ENCODE data around the gene INPP5A. TPM values are rescaled to one million over a fixed set of nuclear protein-coding genes. Genes with fewer than 3 reads are reported as not detected.

The INPP5A gene
- total RNA-seq, 1 donor from 2014 or later = 36.4 TPM

DNA sequence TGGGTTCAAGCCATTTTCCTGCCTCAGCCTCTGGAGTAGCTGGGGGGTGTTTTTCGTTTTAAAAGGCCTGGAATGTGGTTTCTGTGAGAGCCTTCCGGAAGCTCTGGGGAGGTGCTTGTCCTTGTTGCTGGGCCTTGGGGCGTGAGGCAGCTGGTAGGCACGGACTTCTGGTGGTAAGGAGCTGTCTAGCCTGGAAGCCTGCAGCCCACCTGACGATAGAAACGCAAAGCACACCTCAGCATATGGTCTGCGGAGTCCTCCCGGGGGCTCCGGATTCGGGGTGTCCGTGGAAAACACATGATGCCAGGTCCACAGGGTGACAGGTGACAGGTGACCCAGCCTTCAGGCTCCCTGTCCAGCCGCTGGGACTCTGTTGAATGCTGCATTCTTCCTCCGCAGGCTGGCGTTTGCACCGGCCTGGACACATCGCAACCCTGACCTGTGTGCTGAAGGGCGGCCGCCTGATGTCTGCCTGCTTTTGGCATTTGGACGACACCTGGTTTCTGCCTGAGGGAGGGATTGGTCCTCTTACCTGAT, 37.3 kb downstream of the INPP5A start:
- DNase-seq (ENCODE audit: extremely low spot score, unreplicated experiment) = no peak
- Mint-ChIP-seq H3K4me3 (ENCODE audit: unreplicated experiment) (peak overlapping the region; percentile 47), H3K4me1 (ENCODE audit: unreplicated experiment) (peaks cover 15% of the 10 kb centered on the region), H3K36me3 (ENCODE audit: unreplicated experiment) (no peaks in the 10 kb centered on the region), H3K27ac (ENCODE audit: unreplicated experiment) (no peak overlapping the region), H3K27me3 (ENCODE audit: unreplicated experiment) (no peaks in the 10 kb centered on the region), H3K9me3 (ENCODE audit: unreplicated experiment) (no peaks in the 10 kb centered on the region)
- TF ChIP-seq, protein P1, sequence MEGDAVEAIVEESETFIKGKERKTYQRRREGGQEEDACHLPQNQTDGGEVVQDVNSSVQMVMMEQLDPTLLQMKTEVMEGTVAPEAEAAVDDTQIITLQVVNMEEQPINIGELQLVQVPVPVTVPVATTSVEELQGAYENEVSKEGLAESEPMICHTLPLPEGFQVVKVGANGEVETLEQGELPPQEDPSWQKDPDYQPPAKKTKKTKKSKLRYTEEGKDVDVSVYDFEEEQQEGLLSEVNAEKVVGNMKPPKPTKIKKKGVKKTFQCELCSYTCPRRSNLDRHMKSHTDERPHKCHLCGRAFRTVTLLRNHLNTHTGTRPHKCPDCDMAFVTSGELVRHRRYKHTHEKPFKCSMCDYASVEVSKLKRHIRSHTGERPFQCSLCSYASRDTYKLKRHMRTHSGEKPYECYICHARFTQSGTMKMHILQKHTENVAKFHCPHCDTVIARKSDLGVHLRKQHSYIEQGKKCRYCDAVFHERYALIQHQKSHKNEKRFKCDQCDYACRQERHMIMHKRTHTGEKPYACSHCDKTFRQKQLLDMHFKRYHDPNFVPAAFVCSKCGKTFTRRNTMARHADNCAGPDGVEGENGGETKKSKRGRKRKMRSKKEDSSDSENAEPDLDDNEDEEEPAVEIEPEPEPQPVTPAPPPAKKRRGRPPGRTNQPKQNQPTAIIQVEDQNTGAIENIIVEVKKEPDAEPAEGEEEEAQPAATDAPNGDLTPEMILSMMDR (IDR thresholded peaks at IDR 0.05) = no peak

DNA sequence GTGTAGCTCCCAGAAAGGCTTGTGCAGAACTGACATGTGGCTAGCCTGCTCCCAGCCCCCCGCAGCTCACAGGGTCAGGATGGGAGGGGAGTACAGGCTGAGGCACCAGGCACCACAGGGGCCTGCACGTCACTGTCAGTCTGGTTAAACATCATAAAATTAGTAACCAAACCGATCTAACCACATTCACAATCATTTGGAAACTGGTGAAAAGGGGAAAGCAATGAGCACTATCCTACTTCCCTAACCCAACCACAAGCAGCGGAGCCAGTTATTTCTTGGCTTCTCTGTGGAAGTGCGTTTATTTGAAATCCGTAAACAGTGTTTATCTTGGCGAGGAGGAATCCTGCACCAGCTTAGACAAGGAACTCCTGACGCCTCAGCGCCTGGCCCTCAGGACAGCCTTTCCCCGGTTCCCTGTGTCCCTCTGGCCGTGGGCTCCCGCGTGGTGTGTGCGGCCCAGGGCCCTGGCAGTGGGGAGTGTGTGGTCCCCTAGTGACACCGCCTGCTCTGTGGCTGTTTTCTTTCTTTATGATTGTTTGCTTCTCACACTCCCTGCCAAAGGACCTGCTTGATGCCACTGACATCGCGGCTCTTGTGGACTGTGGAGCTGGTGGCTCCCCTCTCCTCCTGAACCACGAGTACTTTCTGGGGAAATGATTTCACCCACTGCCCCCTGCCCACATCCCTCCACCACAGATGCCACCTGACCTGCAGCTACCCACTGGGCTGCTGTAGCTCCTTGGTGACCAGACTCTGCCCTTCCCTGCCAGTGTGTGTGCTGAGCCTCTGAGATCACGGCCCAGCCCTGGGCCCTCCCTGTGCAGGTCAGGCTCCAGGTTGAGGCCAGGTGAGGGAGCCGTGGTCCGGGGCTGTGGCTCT, 38.0 kb downstream of the INPP5A start:
- DNase-seq (ENCODE audit: extremely low spot score, unreplicated experiment) = no peak
- no peak overlapping the region for H3K27ac Mint-ChIP-seq (ENCODE audit: unreplicated experiment)
- H3K4me1 Mint-ChIP-seq (ENCODE audit: unreplicated experiment) = peaks cover 11% of the 10 kb centered on the region
- H3K9me3 Mint-ChIP-seq (ENCODE audit: unreplicated experiment) = no peaks in the 10 kb centered on the region
- no peaks in the 10 kb centered on the region for H3K27me3 Mint-ChIP-seq (ENCODE audit: unreplicated experiment)
- H3K36me3 Mint-ChIP-seq (ENCODE audit: unreplicated experiment) = no peaks in the 10 kb centered on the region
- TF ChIP-seq, protein P1 (IDR thresholded peaks at IDR 0.05) = no peak
- peak overlapping the region; percentile 47 for H3K4me3 Mint-ChIP-seq (ENCODE audit: unreplicated experiment)

DNA sequence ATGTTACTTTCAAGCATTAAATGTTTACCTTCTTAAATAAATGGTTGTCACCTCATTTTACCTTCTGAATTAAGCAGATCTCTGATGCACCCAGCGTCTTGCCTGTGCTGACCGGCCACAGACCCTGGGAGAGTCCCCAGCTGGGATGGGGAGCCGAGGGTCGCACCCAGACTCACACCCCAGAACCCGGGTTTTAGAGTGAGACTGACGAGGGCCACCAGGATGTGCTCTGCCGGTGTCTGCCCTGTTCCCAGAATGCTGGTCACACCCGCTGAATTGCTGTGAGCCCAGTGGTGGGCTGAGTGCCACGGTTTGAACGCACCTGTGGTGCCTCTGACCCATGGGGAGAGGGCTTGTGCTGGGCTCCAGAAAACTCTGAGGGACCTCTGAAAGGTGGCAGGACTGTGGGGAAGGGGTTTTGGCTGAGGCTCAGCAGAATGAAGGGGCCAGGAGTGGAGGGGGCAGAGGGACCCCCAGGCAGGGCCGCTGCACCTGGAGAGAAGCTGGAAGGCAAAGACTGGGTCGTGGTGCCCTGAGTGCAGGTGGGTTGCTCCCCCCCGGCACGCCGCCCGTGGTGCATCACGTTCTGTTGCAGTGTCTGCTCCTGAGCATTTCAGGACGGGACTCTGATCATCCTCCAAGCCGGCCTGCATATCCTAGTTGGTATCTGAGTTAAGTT, 39.2 kb downstream of the INPP5A start:
- H3K4me1 Mint-ChIP-seq (ENCODE audit: unreplicated experiment) = peaks cover 17% of the 10 kb centered on the region
- H3K36me3 Mint-ChIP-seq (ENCODE audit: unreplicated experiment) = peaks cover 1% of the 10 kb centered on the region
- no peak overlapping the region for H3K27ac Mint-ChIP-seq (ENCODE audit: unreplicated experiment)
- TF ChIP-seq, protein P1 (IDR thresholded peaks at IDR 0.05) = no peak
- no peaks in the 10 kb centered on the region for H3K27me3 Mint-ChIP-seq (ENCODE audit: unreplicated experiment)
- no peaks in the 10 kb centered on the region for H3K9me3 Mint-ChIP-seq (ENCODE audit: unreplicated experiment)
- no peak overlapping the region for H3K4me3 Mint-ChIP-seq (ENCODE audit: unreplicated experiment)
- DNase-seq (ENCODE audit: extremely low spot score, unreplicated experiment) = no peak

DNA sequence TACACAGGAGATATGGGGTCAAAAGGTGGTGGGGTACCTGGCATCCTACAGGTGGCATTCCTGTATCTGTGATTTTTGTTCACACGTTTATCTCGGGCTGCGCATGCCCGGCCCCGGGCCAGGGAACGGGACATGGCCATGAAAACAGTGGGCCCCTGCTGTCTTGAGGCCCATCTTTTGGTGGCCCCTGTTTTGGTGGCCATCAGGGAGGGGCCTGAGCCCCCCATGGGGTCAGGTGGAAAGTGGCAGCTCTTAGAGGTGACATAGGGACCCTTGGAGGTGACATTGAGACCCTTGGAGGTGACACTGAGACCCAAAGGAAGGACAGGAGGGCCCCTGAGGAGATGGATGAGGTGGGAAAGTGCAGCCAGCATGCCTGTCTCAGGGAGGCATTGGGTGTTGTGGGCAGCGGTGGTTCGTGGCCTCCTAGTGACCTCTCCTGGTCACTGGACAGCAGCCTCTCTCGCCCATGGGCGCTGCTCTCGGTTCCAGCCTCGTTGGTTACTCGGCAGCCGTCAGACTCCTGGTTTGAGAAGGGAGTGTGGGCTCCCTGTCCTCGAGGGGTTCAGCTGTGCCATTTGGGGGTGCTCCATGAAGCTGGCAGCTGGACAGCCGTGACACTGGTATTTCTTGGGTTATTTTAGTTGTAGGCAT, 39.9 kb downstream of the INPP5A start:
- Mint-ChIP-seq H3K4me3 (ENCODE audit: unreplicated experiment) (no peak overlapping the region), H3K27me3 (ENCODE audit: unreplicated experiment) (no peaks in the 10 kb centered on the region), H3K4me1 (ENCODE audit: unreplicated experiment) (peaks cover 18% of the 10 kb centered on the region), H3K36me3 (ENCODE audit: unreplicated experiment) (peaks cover 1% of the 10 kb centered on the region), H3K9me3 (ENCODE audit: unreplicated experiment) (no peaks in the 10 kb centered on the region), H3K27ac (ENCODE audit: unreplicated experiment) (no peak overlapping the region)
- TF ChIP-seq, protein P1 (IDR thresholded peaks at IDR 0.05) = peak; percentile 13
- DNase-seq (ENCODE audit: extremely low spot score, unreplicated experiment) = no peak

Data from osteocyte (in vitro differentiated cells).